EL (cell line): ENCODE data around the gene CHIC2.
A peak's percentile ranks its signal among the peaks of the same experiment; 100 is the strongest.

Source experiments
- DNase-seq: peaks from one replicate; pipeline ENCODE4 v3.0.0-alpha.2; 2016

The CHIC2 gene

DNA sequence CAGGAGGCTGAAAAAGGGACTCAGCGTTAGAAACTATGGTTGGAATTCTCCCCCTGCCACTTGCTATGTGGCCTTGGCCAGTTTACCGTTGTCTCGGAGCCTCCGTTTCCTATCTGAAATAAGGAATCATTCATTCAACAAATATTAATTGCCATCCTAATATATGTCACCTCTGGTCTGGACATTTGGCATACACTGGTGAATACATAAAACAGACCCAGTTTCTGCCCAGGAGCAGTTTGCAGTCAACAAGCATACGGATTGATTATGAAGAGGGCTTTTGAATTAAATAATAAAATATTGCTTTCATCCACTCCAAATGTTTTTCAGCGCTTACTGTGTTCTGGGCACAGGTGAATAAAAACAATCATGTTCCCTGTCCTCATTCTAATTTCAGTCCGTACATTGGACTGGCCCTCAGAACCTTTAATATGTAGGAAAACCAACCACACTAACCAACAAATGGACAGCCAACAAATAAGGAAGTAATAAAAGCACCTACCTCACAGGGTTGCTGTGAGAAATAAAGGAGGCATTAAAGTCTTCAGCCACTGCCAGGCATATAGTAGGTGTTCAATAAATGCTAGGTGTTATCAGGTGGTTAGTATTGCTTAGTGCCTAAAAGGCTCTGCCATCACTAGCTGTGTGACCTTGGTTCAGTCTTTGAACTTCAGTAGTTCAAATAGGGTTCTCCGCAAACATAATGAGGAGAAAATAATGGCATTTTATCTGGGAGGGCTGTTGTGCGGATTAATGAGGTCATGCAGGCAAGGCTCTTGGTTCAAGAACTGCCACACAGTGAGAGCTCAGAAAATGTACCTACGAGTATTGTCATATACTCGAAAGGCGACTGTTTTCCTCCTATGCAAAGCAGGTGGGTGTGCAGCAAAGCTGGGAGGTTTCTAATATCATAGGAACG lies 28.3 kb upstream of the CHIC2 start:
- DNase-seq = no peak

DNA sequence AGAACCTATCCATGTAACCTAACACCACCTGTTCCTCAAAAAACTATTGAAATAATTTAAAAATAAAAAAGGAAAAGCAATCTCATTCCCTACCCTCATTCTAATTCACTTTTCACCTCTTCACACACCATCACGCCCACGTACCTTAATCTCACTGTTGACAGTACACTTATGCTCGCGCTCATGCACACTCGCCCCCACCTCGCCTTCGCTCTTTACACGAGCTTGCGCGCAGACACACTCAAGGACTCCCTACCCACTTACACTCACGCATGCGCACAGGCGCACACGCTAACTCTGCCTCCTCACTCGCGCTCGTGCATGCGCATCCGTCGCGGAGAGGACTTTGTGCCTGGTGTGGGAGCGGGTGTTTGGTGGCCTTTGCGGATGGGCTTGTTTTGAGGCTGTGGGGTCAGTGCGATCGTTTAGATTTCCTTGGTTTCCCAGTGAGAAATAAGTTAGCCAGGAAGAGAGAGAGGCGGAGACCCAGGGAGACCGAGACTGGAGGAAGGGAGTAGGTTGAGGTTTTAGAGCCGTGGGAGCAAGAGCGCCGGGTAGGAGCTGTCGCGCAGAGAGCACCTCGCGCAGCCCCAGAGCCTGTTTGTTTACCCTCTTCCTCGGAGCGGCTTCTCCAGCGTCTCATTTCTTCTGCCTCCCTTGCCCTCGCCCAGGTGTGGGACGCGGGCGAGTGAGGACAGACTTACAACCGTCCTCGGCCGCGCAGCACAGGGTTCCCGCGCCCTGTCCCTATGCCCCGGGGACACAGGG lies 27.4 kb upstream of the CHIC2 start:
- DNase-seq = peak; percentile 75

GRCh38 chr4:54090804-54091623 lies 26.6 kb upstream of the CHIC2 start:
- DNase-seq = peak; percentile 43

DNA sequence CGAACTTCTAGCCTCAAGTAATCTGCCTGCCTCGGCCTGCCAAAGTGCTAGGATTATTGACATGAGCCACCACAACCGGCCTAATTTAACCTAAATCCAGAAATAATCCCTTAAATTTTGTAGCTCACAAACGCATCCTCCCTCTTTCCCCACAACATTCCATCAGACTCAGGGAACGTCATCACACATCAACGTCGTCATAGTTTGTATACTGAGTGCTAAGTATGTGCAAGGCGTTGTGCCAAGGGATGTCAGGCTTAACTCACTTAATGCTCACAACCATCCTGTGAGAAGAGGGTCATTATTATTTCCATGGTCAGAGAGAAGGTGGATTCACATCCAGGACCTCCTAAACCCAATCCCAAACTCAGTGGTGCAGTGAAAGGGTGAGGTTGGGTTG lies 26.0 kb upstream of the CHIC2 start:
- no peak for DNase-seq

DNA sequence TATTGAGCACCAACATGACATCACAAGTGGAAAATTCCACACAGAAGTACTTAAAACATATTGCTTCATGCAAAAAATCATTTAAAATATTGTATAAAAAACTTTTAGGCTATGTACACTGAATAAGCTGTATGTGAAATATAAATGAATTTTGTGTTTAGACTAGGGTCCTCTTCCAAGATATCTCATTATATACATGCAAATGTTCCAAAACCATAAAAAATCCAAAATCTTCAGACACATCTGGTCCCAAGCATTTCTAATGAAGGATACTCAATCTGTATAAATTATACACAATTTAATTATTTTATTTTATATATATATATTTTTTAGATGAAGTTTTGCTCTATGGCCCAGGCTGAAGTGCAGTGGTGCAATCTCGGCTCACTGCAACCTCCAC lies 25.5 kb upstream of the CHIC2 start:
- DNase-seq = no peak

DNA sequence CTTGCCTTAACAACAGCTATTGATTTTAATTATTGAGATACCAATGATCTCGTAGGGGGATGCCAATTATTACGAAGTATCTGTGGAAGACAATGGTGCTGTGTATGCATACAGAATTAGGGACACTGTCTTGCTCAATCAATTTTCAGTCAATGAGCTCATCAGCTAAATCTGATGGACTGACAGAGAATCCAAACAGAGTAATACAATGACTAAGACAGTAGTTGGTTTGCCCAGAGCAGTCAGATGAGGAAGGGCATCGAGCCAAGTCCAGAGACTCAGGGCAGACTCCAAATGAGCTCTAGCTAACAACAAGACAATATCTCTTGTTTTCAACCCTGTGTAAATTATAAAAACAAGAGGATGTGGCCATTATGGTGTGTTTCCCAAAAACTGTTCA lies 20.9 kb upstream of the CHIC2 start:
- DNase-seq = peak; percentile 88

- peak; percentile 99 for DNase-seq
Observed at GRCh38 chr4:54082168-54082567, 17.8 kb upstream of the CHIC2 start.

GRCh38 chr4:54077812-54078211 lies 13.4 kb upstream of the CHIC2 start:
- DNase-seq = peak; percentile 70

GRCh38 chr4:54076673-54077072 lies 12.3 kb upstream of the CHIC2 start:
- DNase-seq = peak; percentile 64

GRCh38 chr4:54074381-54074780 lies 10.0 kb upstream of the CHIC2 start:
- no peak for DNase-seq

DNA sequence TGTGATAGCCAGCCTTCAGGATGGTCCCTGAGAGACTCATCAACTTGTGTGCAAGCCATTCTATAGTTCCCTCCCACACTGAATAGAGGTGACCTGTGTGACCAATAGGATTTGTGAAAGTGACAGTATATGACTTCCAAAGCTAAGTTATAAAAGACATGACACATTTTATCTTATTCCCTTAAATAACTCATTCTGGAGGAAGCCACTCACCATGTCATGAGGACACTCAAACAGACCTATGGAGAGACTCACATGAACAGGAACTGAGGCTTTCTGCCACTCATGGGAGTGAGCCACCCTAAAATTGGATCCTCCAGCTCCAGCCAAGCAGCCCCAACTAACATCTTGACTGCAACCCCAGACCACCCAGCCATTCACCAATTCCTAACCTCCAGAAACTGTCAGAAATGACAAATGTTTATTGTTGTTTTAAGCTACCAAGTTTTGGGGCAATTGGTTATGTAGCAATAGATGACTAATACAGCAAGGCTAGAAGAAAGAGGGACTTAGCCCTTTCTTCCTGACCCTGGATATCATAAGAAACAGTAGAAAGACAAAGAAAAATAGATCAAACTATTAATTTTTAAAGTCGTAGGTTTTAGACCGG lies 9.0 kb upstream of the CHIC2 start:
- peak; percentile 62 for DNase-seq

DNA sequence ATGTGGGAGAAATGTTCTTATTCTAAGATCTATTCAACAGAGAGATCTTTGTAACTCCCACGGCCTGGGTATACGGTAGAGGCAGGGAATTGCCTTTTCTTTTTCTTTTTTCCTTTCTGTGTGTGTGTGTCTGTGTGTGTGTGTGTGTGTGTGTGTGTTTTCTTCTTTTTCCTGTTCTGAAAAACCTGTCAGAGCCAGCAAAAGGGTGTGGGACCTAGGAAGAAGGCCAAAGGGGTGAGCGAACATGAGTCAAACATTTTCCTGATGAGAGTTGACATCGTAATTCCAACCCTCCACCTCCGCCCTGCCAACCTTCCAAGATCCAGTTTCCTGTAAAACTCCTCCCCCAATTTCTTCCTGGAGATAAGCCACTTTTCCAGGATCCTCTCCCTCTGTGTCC lies 2.8 kb upstream of the CHIC2 start:
- DNase-seq = peak; percentile 78

DNA sequence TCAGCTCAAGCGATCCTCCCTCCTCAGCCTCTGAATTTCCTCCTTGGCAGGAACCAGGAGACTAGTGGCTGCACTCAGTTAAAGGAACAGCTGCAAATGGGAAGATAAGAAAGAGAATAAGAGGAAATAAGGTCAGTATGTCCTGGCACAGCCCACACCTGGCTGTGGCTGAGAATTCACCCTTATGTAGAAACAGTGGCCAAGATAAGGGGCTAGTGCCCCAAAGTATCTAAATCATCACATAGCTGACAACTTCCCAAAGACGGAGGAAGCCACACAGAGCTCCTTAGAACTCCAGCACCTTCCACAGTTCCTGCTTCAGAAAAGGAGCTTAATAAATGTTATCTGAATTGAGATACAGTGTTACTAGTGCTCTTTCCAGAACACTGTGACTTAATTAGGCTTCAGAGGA lies 2.3 kb upstream of the CHIC2 start:
- DNase-seq = no peak

DNA sequence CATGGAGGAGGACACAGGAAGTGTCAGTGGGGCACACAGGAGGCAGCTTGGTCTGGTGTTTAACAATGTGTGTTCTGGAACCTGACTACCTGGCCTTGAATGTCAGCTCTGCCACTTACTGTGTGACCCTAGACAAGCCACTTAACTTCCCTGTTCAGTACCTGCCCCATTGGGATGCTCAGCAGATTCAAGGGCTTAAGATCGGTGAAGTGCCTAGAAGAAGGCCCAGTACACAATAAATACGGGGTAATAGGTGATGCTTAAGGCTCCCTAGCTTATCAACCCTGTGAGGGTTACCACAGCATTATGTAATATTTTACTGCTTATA lies 1.6 kb upstream of the CHIC2 start:
- no peak for DNase-seq

DNA sequence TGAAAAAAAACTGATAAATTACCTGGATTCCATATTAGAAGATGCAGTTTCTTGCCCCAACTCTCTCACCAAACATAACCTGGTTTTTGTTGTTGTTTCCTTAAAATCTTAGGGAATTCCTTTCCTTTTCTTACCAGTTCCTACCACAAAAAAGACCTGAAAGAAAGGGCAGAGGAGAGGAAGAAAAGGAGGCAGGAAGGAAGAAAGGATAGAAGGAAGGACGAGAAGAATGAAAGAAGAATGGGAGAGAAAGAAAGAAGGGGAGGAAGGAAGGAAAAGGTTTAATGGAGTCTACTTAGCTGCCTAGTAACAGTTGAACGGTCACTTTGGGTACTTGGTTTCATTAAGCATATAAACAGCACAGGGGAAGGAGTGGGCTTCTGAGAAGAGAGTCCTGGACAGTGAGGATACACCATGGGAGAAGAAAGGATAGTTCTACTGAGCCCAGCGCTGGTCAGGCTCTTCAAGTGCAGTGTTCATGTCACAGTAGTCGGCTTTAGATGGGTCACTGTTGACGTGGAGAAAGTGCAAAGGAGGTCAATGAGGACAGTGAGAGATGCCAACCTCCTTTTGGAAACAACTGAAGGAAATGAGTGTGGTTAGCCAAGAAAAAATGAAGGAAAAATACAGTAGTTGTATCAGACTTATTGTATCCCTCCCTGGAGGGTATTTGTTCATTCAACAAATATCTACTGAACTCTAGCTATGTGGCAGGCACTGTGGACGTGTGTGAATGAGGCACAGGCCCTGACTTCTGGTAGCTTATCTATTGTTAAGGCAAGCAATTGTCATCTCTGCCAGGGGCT lies 1.1 kb upstream of the CHIC2 start:
- peak; percentile 68 for DNase-seq

DNA sequence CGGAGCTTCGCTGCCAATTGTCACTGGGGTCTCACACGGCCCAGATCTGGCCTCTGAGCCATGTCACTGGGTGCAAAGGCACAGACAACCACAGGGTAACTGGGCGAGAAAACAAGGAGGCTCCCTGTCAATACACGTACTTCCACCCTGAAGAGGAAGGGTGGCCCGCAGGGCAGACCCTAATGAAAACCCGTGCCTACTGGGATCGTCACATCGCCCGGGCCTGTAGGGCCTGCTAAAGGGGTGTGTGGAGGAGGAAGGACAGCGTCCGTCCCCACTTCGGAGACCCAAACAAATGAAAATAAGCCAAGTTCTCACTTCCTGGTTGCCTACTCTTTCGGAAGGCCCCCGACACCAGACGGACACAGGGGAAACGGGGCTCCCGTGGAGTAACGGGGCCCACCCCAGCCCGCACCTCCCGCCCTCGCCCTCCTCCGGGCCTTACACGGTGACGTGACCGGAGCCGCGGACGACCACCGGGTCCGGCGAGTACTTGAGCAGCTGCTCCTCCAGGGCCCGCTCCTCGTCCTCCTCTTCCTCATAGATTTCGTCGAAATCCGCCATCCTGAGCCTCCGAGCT lies 578 bp downstream of the CHIC2 start:
- DNase-seq = peak; percentile 31

DNA sequence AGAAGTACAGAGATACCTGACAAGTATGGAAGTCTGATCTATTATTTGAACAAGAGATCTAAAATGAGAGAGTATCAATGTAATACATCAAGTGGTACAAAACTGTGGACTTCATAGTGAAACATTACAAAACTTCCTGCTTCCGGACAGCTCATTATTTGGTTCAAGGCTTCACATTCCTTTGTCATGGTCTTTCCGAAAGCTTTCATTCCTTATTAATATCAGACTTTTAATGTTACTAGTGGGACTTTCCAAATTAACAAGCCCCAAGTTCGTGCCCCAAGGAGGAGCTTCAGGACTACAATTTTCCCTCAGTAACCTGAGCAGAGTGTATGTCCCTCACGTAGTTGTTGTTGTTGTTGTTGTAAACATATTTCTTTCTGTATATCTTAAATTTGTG lies 1.2 kb downstream of the CHIC2 start:
- peak; percentile 74 for DNase-seq

- no peak for DNase-seq
Observed at GRCh38 chr4:54062392-54062791, 2.0 kb downstream of the CHIC2 start.

DNA sequence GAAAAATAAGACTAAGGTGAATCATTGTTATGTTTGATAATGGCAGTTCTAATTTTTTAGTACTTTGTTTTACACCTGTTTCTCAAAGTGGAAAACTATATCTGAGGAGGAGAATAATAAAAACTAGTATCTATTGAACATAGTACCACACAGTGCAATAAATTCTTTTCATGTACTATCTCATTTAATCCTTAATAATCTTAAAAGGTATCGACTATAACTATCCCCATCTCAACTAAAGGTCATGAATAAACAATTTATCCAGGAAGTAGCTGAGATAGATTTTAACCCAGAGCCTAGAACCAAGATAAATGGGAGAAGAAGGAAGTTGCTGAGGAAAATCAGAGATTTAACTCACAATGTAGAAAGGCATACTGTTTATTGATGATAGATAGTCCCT lies 2.5 kb downstream of the CHIC2 start:
- DNase-seq = no peak

DNA sequence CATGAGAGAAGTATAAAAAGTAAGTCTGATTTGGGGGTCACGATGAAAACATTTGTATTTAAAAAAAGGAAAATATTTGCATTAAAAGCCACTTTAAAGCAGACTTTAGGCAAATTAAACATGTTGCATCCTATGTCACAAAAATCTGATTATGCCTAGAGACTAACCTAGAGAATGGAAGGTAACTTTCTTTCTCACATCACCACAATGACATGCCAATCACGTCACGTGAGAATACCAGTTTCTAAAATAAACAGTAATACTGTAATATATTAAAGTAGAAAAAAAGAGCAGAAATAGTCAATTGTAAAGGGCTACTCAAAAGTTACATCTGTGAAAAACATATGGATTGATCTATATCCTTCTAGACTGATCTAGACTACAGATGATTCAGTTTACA lies 3.3 kb downstream of the CHIC2 start:
- no peak for DNase-seq

- no peak for DNase-seq
Observed at GRCh38 chr4:54060116-54060515, 4.3 kb downstream of the CHIC2 start.

GRCh38 chr4:54058171-54058570 lies 6.2 kb downstream of the CHIC2 start:
- DNase-seq = no peak
